Epidermal melanocyte (primary cell): ENCODE measurements around the gene EPB41L2.

Source experiments
- DNase-seq: peaks from one replicate; pipeline ENCODE4 v3.0.0; 2011; ENCODE audit warnings: low spot score; ENCODE audit not compliant: insufficient read length

EPB41L2 gene

GRCh38 chr6:130978660-130979396 lies 84.2 kb downstream of the EPB41L2 start:
- no peak for DNase-seq

DNA sequence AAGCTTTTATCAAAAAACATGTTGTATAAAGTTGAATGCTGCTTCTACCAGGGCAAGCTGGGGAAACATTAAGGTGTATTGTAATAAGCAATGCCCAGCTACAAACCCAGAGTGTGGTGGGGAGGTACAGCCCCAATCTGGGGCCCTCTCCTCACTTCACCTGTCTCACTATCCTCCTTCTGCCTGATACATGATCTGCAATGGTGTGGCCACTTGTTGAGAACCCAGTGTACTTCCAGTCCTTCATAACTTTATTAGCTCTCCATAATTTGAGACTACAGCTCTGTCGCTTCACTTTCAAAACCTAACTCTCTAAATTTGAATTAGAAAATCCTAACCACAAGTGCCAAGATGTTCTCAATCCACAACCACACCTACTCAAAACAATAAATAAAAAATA lies 84.9 kb downstream of the EPB41L2 start:
- DNase-seq: no peak

GRCh38 chr6:130975325-130975724 lies 87.7 kb downstream of the EPB41L2 start:
- no peak for DNase-seq

DNA sequence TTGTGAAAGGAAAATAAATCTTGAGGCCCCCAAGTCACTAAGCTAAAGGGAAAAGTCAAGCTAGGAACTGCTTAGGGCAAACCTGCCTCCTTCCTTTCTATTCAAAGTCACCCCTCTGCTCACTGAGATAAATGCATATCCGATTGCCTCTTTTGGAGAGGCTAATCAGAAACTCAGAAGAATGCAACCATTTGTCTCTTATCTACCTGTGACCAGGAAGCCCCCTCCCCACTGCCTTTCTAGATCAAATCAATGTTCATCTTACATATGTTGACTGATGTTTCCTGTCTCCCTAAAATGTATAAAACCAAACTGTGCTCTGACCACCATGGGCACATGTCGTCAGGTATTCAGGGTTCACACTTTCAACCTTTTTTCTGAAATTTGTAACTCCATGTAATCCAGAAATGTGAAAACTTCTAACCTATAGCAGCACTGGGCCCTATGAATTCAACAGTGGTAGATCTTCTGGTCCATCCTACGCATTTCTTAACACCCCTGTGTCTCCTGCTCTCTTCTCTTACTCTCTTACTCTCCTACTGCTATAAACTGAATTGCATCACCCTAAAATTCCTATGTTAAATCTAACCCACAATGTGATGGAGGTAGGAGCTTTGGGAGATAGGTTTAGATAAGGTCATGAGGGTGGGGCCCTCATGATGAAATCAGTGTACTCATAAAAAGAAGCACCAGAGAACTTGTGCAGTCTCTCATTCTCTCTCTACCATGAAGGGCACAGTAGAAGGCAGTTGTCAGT lies 89.3 kb downstream of the EPB41L2 start:
- no peak for DNase-seq

GRCh38 chr6:130971504-130971903 lies 91.5 kb downstream of the EPB41L2 start:
- DNase-seq: no peak

DNA sequence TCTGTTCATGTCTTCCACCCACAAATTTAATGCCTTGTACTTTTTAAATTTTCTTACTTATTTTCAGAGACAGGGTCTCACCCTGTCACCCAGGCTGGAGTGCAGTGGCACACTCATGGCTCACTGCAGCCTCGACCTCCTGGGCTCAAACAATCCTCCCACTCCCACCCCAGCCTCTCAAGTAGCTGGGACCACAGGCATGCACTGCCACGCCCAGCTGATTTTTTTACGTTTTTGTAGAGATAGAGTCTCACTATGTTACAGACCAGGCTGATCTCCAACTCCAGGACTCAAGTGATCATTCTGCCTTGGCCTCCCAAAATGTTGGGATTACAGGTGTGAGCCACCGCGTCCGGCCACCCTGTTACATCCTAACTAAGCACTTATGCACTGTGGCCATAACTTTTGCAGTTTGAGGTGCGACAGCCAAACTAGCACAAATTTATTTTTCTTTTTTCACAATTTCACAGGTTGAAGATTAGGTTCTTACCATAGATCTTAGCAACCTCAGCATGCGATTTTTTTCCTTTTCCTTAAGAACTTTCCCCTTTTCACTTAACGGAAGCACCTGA lies 92.1 kb downstream of the EPB41L2 start:
- no peak for DNase-seq

GRCh38 chr6:130969791-130970491 lies 93.1 kb downstream of the EPB41L2 start:
- DNase-seq: peak; percentile 26

DNA sequence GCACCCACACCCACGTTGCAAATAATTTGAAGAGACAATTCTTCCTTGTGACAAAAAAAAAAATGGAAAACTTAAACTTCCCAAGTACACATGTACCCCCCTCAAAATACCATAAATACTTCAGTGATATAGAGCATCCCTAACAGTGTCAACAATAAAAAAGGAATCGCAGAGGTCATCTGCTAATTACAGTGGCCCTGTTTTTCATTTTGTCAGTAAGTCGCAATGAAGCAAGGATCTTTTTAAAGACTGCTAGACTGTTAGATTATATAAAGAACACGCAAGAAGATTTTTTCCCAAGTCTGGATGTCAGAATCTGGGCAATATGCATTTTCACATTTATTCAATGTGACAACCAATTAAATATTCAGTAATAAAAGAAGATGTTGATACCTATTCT lies 93.9 kb downstream of the EPB41L2 start:
- DNase-seq: no peak

DNA sequence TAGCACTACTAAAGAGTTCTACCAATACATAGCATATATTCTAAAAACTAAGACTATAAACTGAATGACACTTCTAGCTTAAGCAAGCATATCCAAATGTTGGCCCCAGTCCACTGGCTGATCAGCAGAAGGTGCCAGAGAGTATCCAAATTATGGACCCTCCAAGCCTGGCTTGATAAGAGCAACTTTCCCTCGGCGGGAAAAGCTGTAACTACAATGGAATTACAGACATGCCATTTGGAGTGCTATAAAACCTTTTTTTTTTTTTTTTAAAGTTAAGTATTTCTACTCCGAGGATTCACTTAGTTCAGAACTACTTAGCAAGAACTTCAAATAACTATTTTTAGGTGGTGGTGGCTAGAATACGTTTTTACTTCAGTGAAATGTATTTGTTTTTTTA lies 94.6 kb downstream of the EPB41L2 start:
- no peak for DNase-seq

- DNase-seq: no peak
Measured at GRCh38 chr6:130967502-130968445, 95.3 kb downstream of the EPB41L2 start.

- DNase-seq: no peak
Measured at GRCh38 chr6:130966344-130966980, 96.6 kb downstream of the EPB41L2 start.

DNA sequence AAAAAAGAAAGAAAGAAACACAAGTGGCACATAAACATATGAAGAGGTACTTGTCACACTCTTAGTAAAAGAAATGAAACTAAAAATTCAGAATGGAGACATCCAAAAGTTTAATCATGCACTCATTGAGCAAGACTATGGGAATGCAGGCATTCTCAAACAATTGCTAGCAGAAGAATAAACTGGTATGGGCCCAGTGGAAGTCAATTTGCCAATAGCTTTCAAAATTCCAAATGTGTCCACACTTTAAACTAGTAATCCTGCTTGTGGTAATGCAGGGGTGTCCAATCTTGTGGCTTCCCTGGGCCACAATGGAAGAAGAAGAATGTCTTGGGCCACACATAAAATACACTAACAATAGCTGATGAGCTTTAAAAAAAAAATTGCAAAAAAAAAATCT lies 97.4 kb downstream of the EPB41L2 start:
- peak; percentile 22 for DNase-seq

- DNase-seq: no peak
Measured at GRCh38 chr6:130964808-130965604, 98.0 kb downstream of the EPB41L2 start.

GRCh38 chr6:130964289-130964688 lies 98.8 kb downstream of the EPB41L2 start:
- DNase-seq: no peak

GRCh38 chr6:130962966-130963365 lies 100.1 kb downstream of the EPB41L2 start:
- DNase-seq: no peak

DNA sequence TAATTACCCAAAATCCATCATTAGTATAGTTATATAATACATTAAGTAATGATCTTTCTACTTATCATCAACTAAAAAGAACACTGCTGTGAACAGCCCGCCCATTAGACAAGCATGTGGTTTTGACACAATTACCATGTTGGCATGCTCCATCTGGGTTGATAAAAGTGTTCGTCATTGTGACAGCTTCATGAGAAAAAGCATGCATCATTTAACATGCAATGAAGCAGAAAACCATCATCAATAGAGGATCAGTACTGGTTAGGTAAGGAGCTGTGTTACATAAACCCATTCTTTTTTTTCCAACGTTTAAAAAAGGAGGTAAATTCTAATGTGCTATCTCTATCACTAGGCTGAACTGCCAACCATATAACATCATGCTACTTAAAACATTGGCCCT lies 101.9 kb downstream of the EPB41L2 start:
- no peak for DNase-seq

DNA sequence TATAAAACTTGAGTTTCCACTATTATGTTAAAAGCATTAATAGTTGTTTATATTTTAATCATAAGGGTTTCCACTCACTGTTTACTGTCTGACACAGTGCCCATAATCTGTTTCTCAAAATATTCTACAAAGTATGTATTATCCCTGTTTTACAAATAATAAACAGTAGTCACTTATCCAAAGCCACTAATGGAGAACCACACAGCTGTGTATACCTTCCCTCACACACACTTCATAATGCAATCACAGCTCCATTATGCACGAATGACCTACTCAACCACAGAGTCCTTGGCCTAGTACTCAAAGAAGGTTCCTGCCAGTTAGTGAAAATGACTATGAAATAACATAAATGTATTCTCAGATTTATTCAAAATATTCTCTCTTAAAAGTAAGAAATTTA lies 103.1 kb downstream of the EPB41L2 start:
- no peak for DNase-seq

DNA sequence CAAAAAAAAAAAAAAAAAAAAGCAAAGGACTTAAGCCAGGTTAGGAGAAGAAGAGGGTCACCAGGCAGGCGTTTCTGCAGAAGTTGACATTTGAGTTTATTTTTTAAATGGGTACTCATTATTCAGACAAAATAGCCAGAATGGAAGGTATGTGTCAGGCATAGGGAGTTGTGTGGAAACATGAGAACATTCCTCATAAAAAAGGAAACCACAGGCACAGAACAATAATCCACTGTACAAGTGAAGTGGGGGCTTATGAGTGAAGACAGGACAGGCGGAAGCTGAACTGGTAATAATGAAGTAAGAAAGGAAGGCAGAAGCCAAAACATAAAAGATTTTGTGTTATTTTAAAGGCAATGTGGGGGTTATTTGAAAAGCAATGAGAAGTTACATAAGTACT lies 104.6 kb downstream of the EPB41L2 start:
- DNase-seq: no peak

- no peak for DNase-seq
Measured at GRCh38 chr6:130955755-130956154, 107.3 kb downstream of the EPB41L2 start.

DNA sequence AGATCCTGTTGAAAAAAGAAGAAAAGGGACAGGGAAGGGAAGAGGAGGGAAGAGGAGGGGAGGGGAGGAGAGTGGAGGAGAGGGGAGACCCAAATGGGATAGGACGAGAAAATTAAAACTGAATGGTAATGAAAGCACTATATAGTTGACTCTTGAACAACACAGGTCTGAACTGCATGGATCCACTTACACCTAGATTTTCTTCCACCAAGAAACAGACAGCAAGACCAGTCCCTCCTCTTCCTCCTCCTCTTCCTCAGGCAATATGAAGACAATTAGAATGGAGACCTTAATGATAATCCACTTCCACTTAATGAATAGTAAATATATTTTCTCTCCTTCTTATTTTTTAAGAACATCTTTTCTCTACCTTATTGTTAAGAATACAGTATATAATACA lies 113.5 kb downstream of the EPB41L2 start:
- DNase-seq: no peak
